T-helper 1 cell treated with Interleukin-12 subunit alpha and Interleukin-12 subunit beta and Interleukin-4 antibody, amounts not matched to agents 30 ng/mL and 1 ng/mL, for 36 hours (primary cell): ENCODE measurements around the gene DACH1. TPM values are rescaled to one million over a fixed set of nuclear protein-coding genes. Genes with fewer than 3 reads are reported as not detected.
"Not testable (repeated sequence)": the region's sequence is repeated elsewhere in the genome, so short reads cannot be mapped to it uniquely, and the experiment has no call there.

Experiments used
- intact Hi-C: fragments of 100-400 bp; cut with micrococcal nuclease; formaldehyde crosslinking; loops from one replicate; pipeline ENCODE4 v1.15.1; 2024
- total RNA-seq: library from RNA; stranded (reverse); gene quantifications from 2 replicates; pipeline ENCODE4 v1.2.3, GENCODE V29; 2022

Gene DACH1
- total RNA-seq, 1 donor from 2014 or later: not detected

GRCh38 chr13:71866335-71867130 lies 471 bp downstream of the DACH1 start:
- intact Hi-C loops: no loop called here

DNA sequence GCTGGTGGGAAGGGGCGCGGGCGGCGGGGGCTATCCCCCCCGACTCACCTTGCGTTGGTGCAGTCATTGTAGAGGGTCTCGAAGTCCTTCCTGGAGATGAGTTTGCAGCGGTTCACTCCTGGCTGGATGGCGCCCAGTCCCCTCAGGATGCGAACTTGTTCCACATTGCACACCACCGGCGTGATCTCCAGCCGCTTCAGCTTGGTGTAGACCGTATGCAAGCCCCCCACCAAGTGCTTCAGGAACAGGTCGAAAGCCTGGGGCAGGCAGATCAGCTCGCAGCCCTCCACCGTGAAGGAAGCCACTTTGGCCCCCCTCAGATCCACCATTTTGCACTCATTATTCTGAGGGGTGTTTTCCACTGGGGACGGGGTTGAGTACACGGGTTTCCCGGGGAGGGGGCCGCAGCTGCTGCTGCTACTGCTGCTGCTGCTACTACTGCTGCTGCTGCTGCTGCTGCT lies 1.1 kb downstream of the DACH1 start:
- intact Hi-C loops: no loop called here

- intact Hi-C loops: no loop called here
These were observed 1.8 kb downstream of the DACH1 start for GRCh38 chr13:71864986-71865873.

GRCh38 chr13:71864094-71864985 lies 2.7 kb downstream of the DACH1 start:
- intact Hi-C loops: no loop called here

- intact Hi-C loops: no loop called here
These were observed 3.6 kb downstream of the DACH1 start for GRCh38 chr13:71863254-71863865.

DNA sequence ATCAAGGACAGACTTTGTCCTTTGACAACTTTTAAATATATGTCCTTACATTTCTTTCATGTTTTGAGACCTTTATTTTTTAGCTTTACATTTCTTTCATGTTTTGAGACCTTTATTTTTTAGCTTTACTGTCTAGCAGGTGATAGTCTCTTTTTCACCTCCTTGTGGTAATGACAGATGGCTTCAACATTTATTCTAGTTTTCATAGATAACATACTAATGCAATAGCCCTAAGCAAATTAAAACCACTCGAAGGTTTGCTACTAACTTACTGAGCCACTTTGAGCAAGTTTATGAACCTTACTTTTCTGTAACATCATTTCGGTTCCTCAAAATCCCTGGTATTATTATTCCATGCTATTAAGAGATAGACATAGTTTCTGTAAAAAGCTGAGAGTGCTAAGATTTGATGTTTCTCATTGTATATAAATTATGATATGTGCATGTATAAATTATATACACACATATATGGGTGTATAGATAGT lies 4.5 kb downstream of the DACH1 start:
- intact Hi-C loops: no loop called here

GRCh38 chr13:71861769-71862458 lies 5.1 kb downstream of the DACH1 start:
- intact Hi-C loops: no loop called here

GRCh38 chr13:71860547-71861138 lies 6.4 kb downstream of the DACH1 start:
- intact Hi-C loops: no loop called here

DNA sequence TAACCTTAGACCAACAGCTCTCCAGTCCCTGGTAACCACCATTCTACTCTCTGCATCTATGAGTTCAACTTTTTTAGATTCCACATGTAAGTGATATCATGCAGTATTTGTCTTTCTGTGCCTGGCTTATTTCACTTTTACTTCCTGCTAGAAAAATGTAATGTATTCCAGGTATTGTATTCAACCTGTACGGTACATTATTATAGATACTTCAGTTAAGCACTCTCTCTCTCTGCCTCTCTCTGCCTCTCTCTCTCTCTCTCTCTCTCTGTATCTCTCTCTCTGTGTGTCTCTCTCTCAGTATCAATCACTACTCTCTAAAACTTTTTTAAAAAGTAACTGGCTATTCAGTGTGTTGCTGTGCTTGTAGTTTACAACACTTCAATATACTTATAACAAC lies 8.4 kb downstream of the DACH1 start:
- intact Hi-C loops: no loop called here

DNA sequence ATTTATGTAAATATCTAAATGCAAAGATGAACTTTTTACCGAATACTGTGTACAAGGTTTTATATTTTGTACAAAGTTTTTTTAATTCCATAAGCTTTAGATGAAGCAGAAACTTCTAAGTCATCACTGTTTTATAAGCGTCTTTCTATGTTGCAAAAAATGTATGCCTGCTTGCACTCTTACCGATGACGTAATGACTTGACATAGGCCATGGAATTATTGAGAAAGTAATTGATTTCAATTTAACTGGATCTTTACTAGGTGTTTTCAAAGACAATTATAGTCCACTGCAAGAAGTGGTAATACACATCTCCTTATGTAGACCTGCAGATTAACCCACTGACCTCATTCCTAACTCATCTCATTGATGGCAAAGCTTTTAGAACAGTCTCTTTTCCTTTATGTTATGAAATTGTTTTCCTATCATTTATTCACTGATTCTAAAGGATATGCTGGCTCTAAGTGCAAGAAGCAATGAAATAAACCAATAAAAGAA lies 10.4 kb downstream of the DACH1 start:
- intact Hi-C loops: no loop called here

DNA sequence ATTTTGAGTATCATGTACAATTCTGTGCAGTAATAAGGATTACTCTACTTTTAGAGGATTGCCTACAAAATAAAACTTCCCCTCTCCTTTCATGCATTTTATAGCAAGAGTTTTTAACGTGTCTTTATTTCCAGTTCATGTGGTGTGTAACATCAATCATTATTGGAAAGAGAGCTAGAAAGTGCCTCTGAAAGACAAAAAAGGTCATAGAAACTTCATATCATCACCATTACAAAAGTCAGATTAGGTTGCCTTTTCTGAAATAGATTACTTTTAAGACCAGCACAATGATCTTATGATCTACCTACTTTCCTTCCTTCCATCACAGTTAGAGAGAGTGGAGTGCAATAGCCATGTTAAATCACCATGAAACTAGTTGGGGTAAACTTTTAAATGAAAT lies 12.6 kb downstream of the DACH1 start:
- intact Hi-C loops: no loop called here

DNA sequence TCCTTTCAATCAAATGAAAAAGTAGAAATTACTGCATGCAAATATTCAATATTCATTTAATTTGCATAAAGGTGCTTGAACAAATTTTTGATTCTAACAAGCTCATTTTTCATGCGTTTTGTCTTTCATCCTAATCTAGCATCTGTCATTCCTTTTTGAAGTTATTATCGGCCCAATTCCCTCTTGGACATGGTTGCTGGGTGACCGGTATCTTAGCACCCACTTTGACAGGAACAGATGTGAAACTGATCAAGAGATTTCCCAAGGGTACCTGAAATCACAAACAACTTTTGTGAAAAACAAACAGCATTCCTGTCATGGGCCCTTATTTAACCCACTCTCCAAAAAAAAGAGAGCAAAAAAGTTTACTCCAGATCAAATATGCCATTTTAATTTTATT lies 13.3 kb downstream of the DACH1 start:
- intact Hi-C loops: no loop called here

GRCh38 chr13:71852736-71853135 lies 14.3 kb downstream of the DACH1 start:
- intact Hi-C loops: no loop called here

- intact Hi-C loops: no loop called here
These were observed 15.2 kb downstream of the DACH1 start for GRCh38 chr13:71851498-71852409.

DNA sequence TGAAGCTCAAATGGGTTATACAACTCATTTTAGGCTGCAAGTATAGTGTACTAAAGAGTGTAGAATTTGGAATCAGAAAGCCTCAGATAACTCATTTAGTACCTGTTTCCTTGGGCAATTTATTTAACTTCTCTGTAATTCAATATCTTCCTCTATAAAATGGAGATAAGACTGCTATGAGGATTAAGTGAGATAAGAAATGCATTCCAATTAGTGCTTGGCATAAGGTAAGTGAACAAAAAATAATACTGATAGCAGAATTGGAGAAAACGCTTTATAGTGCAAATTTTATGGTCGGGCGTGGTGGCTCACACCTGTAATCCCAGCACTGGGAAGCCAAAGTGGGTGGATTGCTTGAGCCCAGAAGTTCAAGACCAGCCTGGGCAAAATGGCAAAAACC lies 25.0 kb downstream of the DACH1 start:
- intact Hi-C loops: no loop called here

DNA sequence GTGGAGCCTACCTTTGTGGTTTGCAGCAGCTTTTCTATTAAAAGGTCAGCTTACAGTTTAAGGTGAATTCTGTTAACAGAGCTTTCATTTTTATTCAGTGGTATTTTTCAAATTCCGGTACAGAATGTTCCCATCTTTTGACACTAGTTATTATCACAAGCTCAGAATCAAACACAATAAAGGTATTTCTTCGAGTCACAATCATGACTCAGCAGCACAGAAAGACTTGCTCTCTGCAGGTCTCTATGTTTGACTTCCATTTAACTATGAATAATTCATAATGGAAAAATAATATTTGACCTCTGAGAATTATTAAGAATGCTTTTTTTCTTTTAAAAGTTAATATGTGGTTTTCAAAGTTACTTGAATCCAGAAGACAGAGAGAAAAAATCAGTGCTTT lies 28.2 kb downstream of the DACH1 start:
- intact Hi-C loops: no loop called here

- intact Hi-C loops: not testable (repeated sequence)
These were observed 29.4 kb downstream of the DACH1 start for GRCh38 chr13:71837582-71837981.

GRCh38 chr13:71831716-71832115 lies 35.3 kb downstream of the DACH1 start:
- intact Hi-C loops: no loop called here

DNA sequence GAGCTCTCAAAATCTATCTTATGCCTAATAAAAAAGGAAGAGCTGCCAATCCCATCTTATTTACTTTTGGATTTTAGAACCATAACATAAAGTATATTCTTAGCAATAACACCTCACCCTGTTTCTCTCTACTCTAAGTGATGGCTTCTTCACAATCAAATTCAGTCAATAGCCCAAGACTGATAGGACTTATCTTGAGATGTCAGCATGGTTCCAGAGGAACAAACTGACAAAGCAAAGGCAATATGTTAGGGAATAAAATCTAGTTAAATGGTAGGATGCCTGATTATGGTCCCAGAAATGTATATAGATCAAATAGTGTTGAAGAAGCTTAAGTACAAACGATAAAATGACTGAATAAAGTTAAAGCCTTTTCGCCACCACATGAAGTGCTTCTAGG lies 36.3 kb downstream of the DACH1 start:
- intact Hi-C loops: no loop called here
